ENCODE results near the gene HHAT.
"Not testable (repeated sequence)": the region's sequence is repeated elsewhere in the genome, so short reads cannot be mapped to it uniquely, and the experiment has no call there.

Gene HHAT

GRCh38 chr1:210394281-210394821 lies 65.6 kb downstream of the HHAT start:
- H3K9me3 Mint-ChIP-seq, result no peaks in the 10 kb centered on the region
- H3K27ac Mint-ChIP-seq, result no peak overlapping the region
- no peaks in the 10 kb centered on the region for H3K27me3 Mint-ChIP-seq
- H3K4me1 Mint-ChIP-seq, result peaks cover 18% of the 10 kb centered on the region
- no peaks in the 10 kb centered on the region for H3K36me3 Mint-ChIP-seq
- no peak overlapping the region for H3K4me3 Mint-ChIP-seq

GRCh38 chr1:210396541-210396940 lies 67.8 kb downstream of the HHAT start:
- no peak overlapping the region for H3K27ac Mint-ChIP-seq
- H3K4me3 Mint-ChIP-seq, result no peak overlapping the region
- H3K36me3 Mint-ChIP-seq, result no peaks in the 10 kb centered on the region
- H3K4me1 Mint-ChIP-seq, result peaks cover 34% of the 10 kb centered on the region
- no peaks in the 10 kb centered on the region for H3K9me3 Mint-ChIP-seq
- peaks cover 2% of the 10 kb centered on the region for H3K27me3 Mint-ChIP-seq

GRCh38 chr1:210397252-210397651 lies 68.5 kb downstream of the HHAT start:
- Mint-ChIP-seq H3K4me3 (no peak overlapping the region), H3K27me3 (peaks cover 2% of the 10 kb centered on the region), H3K4me1 (peaks cover 34% of the 10 kb centered on the region), H3K36me3 (no peaks in the 10 kb centered on the region), H3K9me3 (no peaks in the 10 kb centered on the region), H3K27ac (peak overlapping the region; percentile 57)

GRCh38 chr1:210397681-210398080 lies 69.0 kb downstream of the HHAT start:
- Mint-ChIP-seq H3K27me3 (peaks cover 2% of the 10 kb centered on the region), H3K27ac (peak overlapping the region; percentile 57), H3K4me3 (no peak overlapping the region), H3K9me3 (no peaks in the 10 kb centered on the region), H3K36me3 (no peaks in the 10 kb centered on the region), H3K4me1 (peaks cover 34% of the 10 kb centered on the region)

GRCh38 chr1:210398466-210398865 lies 69.8 kb downstream of the HHAT start:
- no peaks in the 10 kb centered on the region for H3K9me3 Mint-ChIP-seq
- no peak overlapping the region for H3K4me3 Mint-ChIP-seq
- H3K4me1 Mint-ChIP-seq, result peaks cover 34% of the 10 kb centered on the region
- no peak overlapping the region for H3K27ac Mint-ChIP-seq
- H3K27me3 Mint-ChIP-seq, result peaks cover 2% of the 10 kb centered on the region
- H3K36me3 Mint-ChIP-seq, result no peaks in the 10 kb centered on the region

- Mint-ChIP-seq H3K4me1 (peaks cover 34% of the 10 kb centered on the region), H3K4me3 (peak overlapping the region; percentile 71), H3K27ac (peak overlapping the region; percentile 84), H3K36me3 (no peaks in the 10 kb centered on the region), H3K9me3 (no peaks in the 10 kb centered on the region), H3K27me3 (peaks cover 2% of the 10 kb centered on the region)
These were observed 71.5 kb downstream of the HHAT start for GRCh38 chr1:210400043-210400840.

- Mint-ChIP-seq H3K27me3 (peaks cover 2% of the 10 kb centered on the region), H3K4me1 (peaks cover 28% of the 10 kb centered on the region), H3K4me3 (no peak overlapping the region), H3K36me3 (no peaks in the 10 kb centered on the region), H3K27ac (no peak overlapping the region), H3K9me3 (no peaks in the 10 kb centered on the region)
These were observed 73.9 kb downstream of the HHAT start for GRCh38 chr1:210402560-210402959.

GRCh38 chr1:210405316-210405715 lies 76.6 kb downstream of the HHAT start:
- no peak overlapping the region for H3K4me3 Mint-ChIP-seq
- no peaks in the 10 kb centered on the region for H3K36me3 Mint-ChIP-seq
- no peaks in the 10 kb centered on the region for H3K9me3 Mint-ChIP-seq
- peaks cover 2% of the 10 kb centered on the region for H3K27me3 Mint-ChIP-seq
- no peak overlapping the region for H3K27ac Mint-ChIP-seq
- peaks cover 6% of the 10 kb centered on the region for H3K4me1 Mint-ChIP-seq

- not testable (repeated sequence) for H3K36me3 Mint-ChIP-seq, H3K9me3 Mint-ChIP-seq, H3K27ac Mint-ChIP-seq, H3K4me3 Mint-ChIP-seq, H3K4me1 Mint-ChIP-seq, H3K27me3 Mint-ChIP-seq
These were observed 77.6 kb downstream of the HHAT start for GRCh38 chr1:210406341-210406740.

- Mint-ChIP-seq H3K4me3 (no peak overlapping the region), H3K9me3 (no peaks in the 10 kb centered on the region), H3K4me1 (no peaks in the 10 kb centered on the region), H3K27ac (no peak overlapping the region), H3K36me3 (no peaks in the 10 kb centered on the region), H3K27me3 (no peaks in the 10 kb centered on the region)
These were observed 78.6 kb downstream of the HHAT start for GRCh38 chr1:210407207-210407886.

GRCh38 chr1:210407887-210408252 lies 79.2 kb downstream of the HHAT start:
- no peaks in the 10 kb centered on the region for H3K4me1 Mint-ChIP-seq
- no peak overlapping the region for H3K4me3 Mint-ChIP-seq
- no peaks in the 10 kb centered on the region for H3K36me3 Mint-ChIP-seq
- H3K9me3 Mint-ChIP-seq, result no peaks in the 10 kb centered on the region
- no peaks in the 10 kb centered on the region for H3K27me3 Mint-ChIP-seq
- no peak overlapping the region for H3K27ac Mint-ChIP-seq

GRCh38 chr1:210412240-210412639 lies 83.5 kb downstream of the HHAT start:
- Mint-ChIP-seq H3K4me1 (no peaks in the 10 kb centered on the region), H3K4me3 (no peak overlapping the region), H3K9me3 (no peaks in the 10 kb centered on the region), H3K27ac (no peak overlapping the region), H3K27me3 (no peaks in the 10 kb centered on the region), H3K36me3 (no peaks in the 10 kb centered on the region)

- no peaks in the 10 kb centered on the region for H3K9me3 Mint-ChIP-seq
- H3K27ac Mint-ChIP-seq, result no peak overlapping the region
- H3K27me3 Mint-ChIP-seq, result no peaks in the 10 kb centered on the region
- no peak overlapping the region for H3K4me3 Mint-ChIP-seq
- no peaks in the 10 kb centered on the region for H3K4me1 Mint-ChIP-seq
- no peaks in the 10 kb centered on the region for H3K36me3 Mint-ChIP-seq
These were observed 85.2 kb downstream of the HHAT start for GRCh38 chr1:210413951-210414350.

GRCh38 chr1:210415846-210416448 lies 87.2 kb downstream of the HHAT start:
- Mint-ChIP-seq H3K4me3 (no peak overlapping the region), H3K27me3 (no peaks in the 10 kb centered on the region), H3K4me1 (no peaks in the 10 kb centered on the region), H3K36me3 (no peaks in the 10 kb centered on the region), H3K9me3 (no peaks in the 10 kb centered on the region), H3K27ac (no peak overlapping the region)

- no peaks in the 10 kb centered on the region for H3K36me3 Mint-ChIP-seq
- no peak overlapping the region for H3K4me3 Mint-ChIP-seq
- H3K27me3 Mint-ChIP-seq, result no peaks in the 10 kb centered on the region
- H3K4me1 Mint-ChIP-seq, result no peaks in the 10 kb centered on the region
- H3K27ac Mint-ChIP-seq, result no peak overlapping the region
- H3K9me3 Mint-ChIP-seq, result no peaks in the 10 kb centered on the region
These were observed 88.0 kb downstream of the HHAT start for GRCh38 chr1:210416681-210417080.

- H3K27ac Mint-ChIP-seq, result no peak overlapping the region
- no peak overlapping the region for H3K4me3 Mint-ChIP-seq
- H3K27me3 Mint-ChIP-seq, result no peaks in the 10 kb centered on the region
- H3K4me1 Mint-ChIP-seq, result no peaks in the 10 kb centered on the region
- H3K36me3 Mint-ChIP-seq, result no peaks in the 10 kb centered on the region
- H3K9me3 Mint-ChIP-seq, result no peaks in the 10 kb centered on the region
These were observed 89.2 kb downstream of the HHAT start for GRCh38 chr1:210417881-210418280.
